ENCODE measurements around the gene ENTPD7. TPM values are rescaled to one million over a fixed set of nuclear protein-coding genes. Genes with fewer than 3 reads are reported as not detected.

The ENTPD7 gene
- total and polyA plus RNA-seq, 2 of the 8 experiments (the other 6 are each of a cell fraction or from before 2014, with no cell fraction given) = 5.0 to 15.6 TPM

DNA sequence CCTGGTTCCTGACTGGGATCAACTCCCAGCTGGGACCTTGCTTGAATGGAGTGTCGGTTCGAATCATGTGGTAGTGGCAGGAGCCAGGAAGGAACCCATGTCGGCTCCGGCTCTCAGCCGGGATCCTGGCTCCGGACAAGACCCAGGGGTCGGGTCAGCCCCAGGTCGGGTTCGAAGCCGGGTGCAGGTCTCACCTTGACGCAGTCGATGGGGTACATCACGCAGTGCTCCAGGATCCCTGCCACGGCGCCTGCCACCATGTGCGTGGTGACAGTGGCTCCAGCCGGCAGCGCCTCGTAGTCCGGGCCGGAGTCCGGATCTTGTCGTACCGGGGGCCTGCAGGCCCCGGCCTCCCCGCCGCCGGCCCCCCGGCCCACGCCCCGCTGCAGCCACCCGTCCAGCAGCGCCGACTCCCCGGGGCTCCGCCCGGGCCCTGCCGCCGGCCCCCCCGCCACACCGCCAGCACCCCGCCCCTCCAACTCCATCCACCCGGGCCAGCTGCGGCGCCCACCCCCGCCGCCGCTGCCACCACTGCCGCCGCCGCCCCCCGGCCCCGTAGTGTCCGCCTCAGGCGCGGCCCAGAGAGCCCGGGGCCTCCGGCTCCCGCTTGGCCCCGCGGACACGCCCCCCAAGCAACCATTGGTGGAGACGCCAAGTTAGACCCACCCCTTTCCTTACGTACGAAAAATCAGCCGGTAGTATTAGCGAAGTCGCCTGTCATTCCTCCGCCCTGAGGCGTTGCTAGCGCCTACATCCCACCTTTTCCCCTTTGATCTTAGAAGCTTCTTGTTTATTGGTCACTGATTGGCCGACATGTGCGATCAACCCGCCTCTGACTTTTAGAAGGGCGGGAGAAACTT is 39.2 kb upstream of the ENTPD7 start, which contains the start of gene SLC25A28 (continued):
- TF ChIP-seq EP300 (IDR thresholded peaks at IDR 0.05; ENCODE audit: borderline replicate concordance in 1 of 2, low read depth in 2 of 2, low read length in 2 of 2) (no peak), SUZ12 (IDR thresholded peaks at IDR 0.05; ENCODE audit: low read length) (no peak), HDAC2 (IDR thresholded peaks at IDR 0.05; ENCODE audit: borderline replicate concordance in 1 of 2, low read depth in 2 of 2, low read length in 2 of 2) (0 out of 4 replicates have a peak, but pooled peaks of 1 of the 2 experiments have one; percentile 37), TBP (IDR thresholded peaks at IDR 0.05; ENCODE audit: low read depth, low read length) (no peak; the same call in 1 of the 2 replicates), TAF1 (IDR thresholded peaks at IDR 0.05; ENCODE audit: low read depth, low read length) (peak; percentile 55; the same call in 1 of the 2 replicates), RAD21 (IDR thresholded peaks at IDR 0.05 in 1 of 2, conservative IDR thresholded peaks at IDR 0.05 in 1 of 2; ENCODE audit: low read depth in 2 of 2, low read length in 2 of 2) (no peak), SP4 (IDR thresholded peaks at IDR 0.05; ENCODE audit: low read length) (peak; percentile 88; the same call in 1 of the 2 replicates), RNF2 (IDR thresholded peaks at IDR 0.05; ENCODE audit: borderline replicate concordance, low read depth, low read length, missing control alignments, poor library complexity, severe bottlenecking) (no peak), CHD2 (IDR thresholded peaks at IDR 0.05; ENCODE audit: low read length) (peak; percentile 70), EGR1 (IDR thresholded peaks at IDR 0.05; ENCODE audit: borderline replicate concordance, low read depth, low read length) (no peak), CBX5 (IDR thresholded peaks at IDR 0.05; ENCODE audit: low read depth, low read length) (no peak), FOSL1 (IDR thresholded peaks at IDR 0.05; ENCODE audit: insufficient read depth, low read depth, low read length) (no peak), MAFK (IDR thresholded peaks at IDR 0.05; ENCODE audit: low read depth, low read length) (no peak), YY1 (IDR thresholded peaks at IDR 0.05; ENCODE audit: low read depth, low read length) (no peak), SP2 (IDR thresholded peaks at IDR 0.05; ENCODE audit: low read length) (peak; percentile 67), SP1 (IDR thresholded peaks at IDR 0.05; ENCODE audit: low read depth, low read length) (peak; percentile 97)
- TF ChIP-seq, protein P1, sequence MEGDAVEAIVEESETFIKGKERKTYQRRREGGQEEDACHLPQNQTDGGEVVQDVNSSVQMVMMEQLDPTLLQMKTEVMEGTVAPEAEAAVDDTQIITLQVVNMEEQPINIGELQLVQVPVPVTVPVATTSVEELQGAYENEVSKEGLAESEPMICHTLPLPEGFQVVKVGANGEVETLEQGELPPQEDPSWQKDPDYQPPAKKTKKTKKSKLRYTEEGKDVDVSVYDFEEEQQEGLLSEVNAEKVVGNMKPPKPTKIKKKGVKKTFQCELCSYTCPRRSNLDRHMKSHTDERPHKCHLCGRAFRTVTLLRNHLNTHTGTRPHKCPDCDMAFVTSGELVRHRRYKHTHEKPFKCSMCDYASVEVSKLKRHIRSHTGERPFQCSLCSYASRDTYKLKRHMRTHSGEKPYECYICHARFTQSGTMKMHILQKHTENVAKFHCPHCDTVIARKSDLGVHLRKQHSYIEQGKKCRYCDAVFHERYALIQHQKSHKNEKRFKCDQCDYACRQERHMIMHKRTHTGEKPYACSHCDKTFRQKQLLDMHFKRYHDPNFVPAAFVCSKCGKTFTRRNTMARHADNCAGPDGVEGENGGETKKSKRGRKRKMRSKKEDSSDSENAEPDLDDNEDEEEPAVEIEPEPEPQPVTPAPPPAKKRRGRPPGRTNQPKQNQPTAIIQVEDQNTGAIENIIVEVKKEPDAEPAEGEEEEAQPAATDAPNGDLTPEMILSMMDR (IDR thresholded peaks at IDR 0.05; ENCODE audit: control extremely low read depth in 1 of 3, insufficient read depth in 1 of 3, low read depth in 1 of 3, low read length in 3 of 3) = no peak
- TF ChIP-seq, protein P2, sequence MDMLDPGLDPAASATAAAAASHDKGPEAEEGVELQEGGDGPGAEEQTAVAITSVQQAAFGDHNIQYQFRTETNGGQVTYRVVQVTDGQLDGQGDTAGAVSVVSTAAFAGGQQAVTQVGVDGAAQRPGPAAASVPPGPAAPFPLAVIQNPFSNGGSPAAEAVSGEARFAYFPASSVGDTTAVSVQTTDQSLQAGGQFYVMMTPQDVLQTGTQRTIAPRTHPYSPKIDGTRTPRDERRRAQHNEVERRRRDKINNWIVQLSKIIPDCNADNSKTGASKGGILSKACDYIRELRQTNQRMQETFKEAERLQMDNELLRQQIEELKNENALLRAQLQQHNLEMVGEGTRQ (IDR thresholded peaks at IDR 0.05; ENCODE audit: low read length) = no peak
